Natural killer cell (primary cell): ENCODE results near the gene RERE. TPM values are rescaled to one million over a fixed set of nuclear protein-coding genes. Genes with fewer than 3 reads are reported as not detected.

ENCODE experiments used
- ATAC-seq, 3 donors: fragments of 150-1000 bp in 2 of 3; fragments of 200-7000 bp in 1 of 3; cut with Tn5 transposase; 1 replicate in 1 of 3; 2 replicates in 2 of 3; pipeline ENCODE4 v1.10.0; 2021; ENCODE audit warnings: mild to moderate bottlenecking in 2 of 3, moderate library complexity in 2 of 3
- DNase-seq, 2 donors: peaks; one replicate each; pipeline versions ENCODE4 v3.0.0 to v3.0.0-alpha.2; 2013 to 2021; ENCODE audit warnings: mixed read lengths in 1 of 2
- H3K27ac ChIP-seq: one replicate; pipeline ENCODE4 v1.5.1; 2013; ENCODE audit warnings: mild to moderate bottlenecking, low read length
- H3K27me3 ChIP-seq: one replicate; pipeline ENCODE4 v1.6.1; 2013; ENCODE audit warnings: low read length; ENCODE audit not compliant: control insufficient read depth, insufficient read depth
- H3K36me3 ChIP-seq: one replicate; pipeline ENCODE4 v1.6.1; 2013; ENCODE audit warnings: low read length; ENCODE audit not compliant: control insufficient read depth, insufficient read depth
- H3K4me1 ChIP-seq: one replicate; pipeline ENCODE4 v1.6.1; 2013; ENCODE audit warnings: low read length; ENCODE audit not compliant: control insufficient read depth, insufficient read depth
- H3K4me3 ChIP-seq: one replicate; pipeline ENCODE4 v1.5.1; 2013; ENCODE audit warnings: low read length
- H3K9me3 ChIP-seq: one replicate; pipeline ENCODE4 v1.6.1; 2013; ENCODE audit warnings: low read length; ENCODE audit not compliant: control insufficient read depth, insufficient read depth
- H3K27ac Mint-ChIP-seq, 2 donors: one replicate each; pipeline ENCODE4 v1.8.0; 2022; ENCODE audit warnings: mild to moderate bottlenecking in 2 of 2, mixed read lengths in 2 of 2, moderate library complexity in 1 of 2
- H3K27me3 Mint-ChIP-seq, 2 donors: one replicate each; pipeline ENCODE4 v1.8.0; 2022; ENCODE audit warnings: low read depth in 2 of 2, mixed read lengths in 2 of 2
- H3K36me3 Mint-ChIP-seq: one replicate; pipeline ENCODE4 v1.8.0; 2022; ENCODE audit warnings: mixed read lengths
- H3K4me1 Mint-ChIP-seq, 2 donors: one replicate each; pipeline ENCODE4 v1.8.0; 2022; ENCODE audit warnings: mixed read lengths in 2 of 2
- H3K4me3 Mint-ChIP-seq: one replicate; pipeline ENCODE4 v1.8.0; 2022; ENCODE audit warnings: mild to moderate bottlenecking, moderate library complexity, mixed read lengths
- H3K9me3 Mint-ChIP-seq, 2 donors: one replicate each; pipeline ENCODE4 v1.8.0; 2022; ENCODE audit warnings: mixed read lengths in 2 of 2
- CTCF ChIP-seq: fragments of 200-600 bp; IDR thresholded peaks from one replicate; pipeline ENCODE4 v1.8.0; 2022; ENCODE audit warnings: antibody characterized with exemption
- WGBS: methylation state at CpG from one replicate; pipeline ENCODE4 v1.1.7; 2013; ENCODE audit warnings: missing lambda C conversion rate; ENCODE audit not compliant: insufficient coverage; 5-methylcytosine and 5-hydroxymethylcytosine counted together
- intact Hi-C: fragments of 100-400 bp; cut with micrococcal nuclease; formaldehyde crosslinking; loops from one replicate; pipeline ENCODE4 v1.14.2; 2022
- total RNA-seq, 4 donors: library from RNA; stranded (reverse); fragments of 120-200 nt in 1 of 4; gene quantifications; one replicate each; pipeline versions ENCODE4 v1.2.3 to v1.2.4, GENCODE V29; 2013 to 2022

Gene RERE
- total RNA-seq, 3 donors from 2014 or later (not counting 1 experiment from before 2014, with no cell fraction given) = 67.7 to 76.0 (median 73.0) TPM

- no peak overlapping the region for H3K27ac Mint-ChIP-seq
- DNase-seq = no peak
- Histone ChIP-seq H3K9me3 (no peaks in the 10 kb centered on the region), H3K4me1 (no peaks in the 10 kb centered on the region), H3K27ac (no peak overlapping the region), H3K36me3 (peaks cover 2% of the 10 kb centered on the region), H3K4me3 (no peak overlapping the region), H3K27me3 (no peaks in the 10 kb centered on the region)
- H3K4me3 Mint-ChIP-seq = no peak overlapping the region
- H3K9me3 Mint-ChIP-seq = no peaks in the 10 kb centered on the region
- WGBS = 100% methylated on average over 2 of the region's 2 CpGs
- ATAC-seq = no peak
- intact Hi-C loops = no loop called here
- H3K27me3 Mint-ChIP-seq = no peaks in the 10 kb centered on the region
- TF ChIP-seq CTCF = no peak
- no peaks in the 10 kb centered on the region for H3K36me3 Mint-ChIP-seq
- H3K4me1 Mint-ChIP-seq = peaks cover 5 to 18% of the 10 kb centered on the region in 2 donors
These were observed 34.5 kb downstream of the RERE start for GRCh38 chr1:8782955-8783354.

GRCh38 chr1:8782001-8782620 is 35.3 kb downstream of the RERE start:
- H3K4me3 ChIP-seq = no peak overlapping the region
- peaks cover 2% of the 10 kb centered on the region for H3K36me3 ChIP-seq
- intact Hi-C loops = no loop called here
- H3K9me3 ChIP-seq = no peaks in the 10 kb centered on the region
- H3K9me3 Mint-ChIP-seq = no peaks in the 10 kb centered on the region
- no peaks in the 10 kb centered on the region for H3K27me3 ChIP-seq
- WGBS = 77% methylated on average over 3 of the region's 3 CpGs
- no peak overlapping the region for H3K27ac Mint-ChIP-seq
- no peak for ATAC-seq
- H3K27me3 Mint-ChIP-seq = no peaks in the 10 kb centered on the region
- no peaks in the 10 kb centered on the region for H3K4me1 ChIP-seq
- no peaks in the 10 kb centered on the region for H3K36me3 Mint-ChIP-seq
- peaks cover 5 to 16% of the 10 kb centered on the region in 2 donors for H3K4me1 Mint-ChIP-seq
- no peak for TF ChIP-seq CTCF
- H3K27ac ChIP-seq = no peak overlapping the region
- no peak overlapping the region for H3K4me3 Mint-ChIP-seq
- DNase-seq = no peak

GRCh38 chr1:8780405-8780804 is 37.0 kb downstream of the RERE start:
- intact Hi-C loops = no loop called here
- H3K4me3 ChIP-seq = no peak overlapping the region
- Mint-ChIP-seq H3K27ac (no peak overlapping the region), H3K9me3 (no peaks in the 10 kb centered on the region), H3K36me3 (no peaks in the 10 kb centered on the region), H3K4me1 (peaks cover 0 to 6% of the 10 kb centered on the region in 2 donors), H3K4me3 (no peak overlapping the region), H3K27me3 (no peaks in the 10 kb centered on the region)
- no peak for DNase-seq
- H3K36me3 ChIP-seq = no peaks in the 10 kb centered on the region
- ATAC-seq = no peak
- no peak for TF ChIP-seq CTCF
- H3K27me3 ChIP-seq = no peaks in the 10 kb centered on the region
- H3K4me1 ChIP-seq = no peaks in the 10 kb centered on the region
- no CpG with 5 or more reads among the region's 1 CpG for WGBS
- H3K9me3 ChIP-seq = no peaks in the 10 kb centered on the region
- H3K27ac ChIP-seq = no peak overlapping the region

- Histone ChIP-seq H3K27me3 (no peaks in the 10 kb centered on the region), H3K4me3 (no peak overlapping the region), H3K4me1 (no peaks in the 10 kb centered on the region), H3K27ac (no peak overlapping the region), H3K9me3 (no peaks in the 10 kb centered on the region), H3K36me3 (no peaks in the 10 kb centered on the region)
- no peak for ATAC-seq
- Mint-ChIP-seq H3K9me3 (no peaks in the 10 kb centered on the region), H3K4me1 (peaks cover 0 to 6% of the 10 kb centered on the region in 2 donors), H3K27ac (no peak overlapping the region), H3K36me3 (no peaks in the 10 kb centered on the region), H3K4me3 (no peak overlapping the region), H3K27me3 (no peaks in the 10 kb centered on the region)
- no peak for DNase-seq
- intact Hi-C loops = no loop called here
- TF ChIP-seq CTCF = no peak
These were observed 39.6 kb downstream of the RERE start for GRCh38 chr1:8777867-8778266.
